ENCODE data around the gene TM4SF18.
"Not testable (repeated sequence)": the region's sequence is repeated elsewhere in the genome, so short reads cannot be mapped to it uniquely, and the experiment has no call there.

TM4SF18 gene

GRCh38 chr3:149333176-149333859, at the start of gene TM4SF18:
Gene TM4SF18, minus strand, starts transcription at chr3:149333636. Its CDS starts 254 bp downstream, at chr3:149333382.
- no peak for DNase-seq

DNA sequence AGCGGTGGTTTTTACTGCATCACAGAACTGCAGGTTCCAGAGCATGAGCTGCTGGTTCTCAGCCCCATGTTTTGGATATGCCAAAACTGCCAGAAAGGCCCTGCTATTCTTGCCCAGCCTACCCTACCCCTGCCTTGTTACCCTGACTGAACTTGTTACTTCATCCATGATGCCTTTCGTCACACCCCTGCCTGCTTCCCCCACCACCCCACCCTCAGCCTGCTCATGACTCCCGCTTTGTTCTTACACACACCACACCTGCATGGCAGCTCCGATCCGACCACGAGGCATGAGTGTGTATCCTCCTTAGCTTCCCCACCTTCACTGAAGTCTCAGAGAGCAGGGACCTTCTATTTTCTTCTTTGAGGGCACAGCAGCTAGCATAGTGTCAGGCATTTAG, 49.1 kb upstream of the TM4SF18 start:
- DNase-seq = no peak

DNA sequence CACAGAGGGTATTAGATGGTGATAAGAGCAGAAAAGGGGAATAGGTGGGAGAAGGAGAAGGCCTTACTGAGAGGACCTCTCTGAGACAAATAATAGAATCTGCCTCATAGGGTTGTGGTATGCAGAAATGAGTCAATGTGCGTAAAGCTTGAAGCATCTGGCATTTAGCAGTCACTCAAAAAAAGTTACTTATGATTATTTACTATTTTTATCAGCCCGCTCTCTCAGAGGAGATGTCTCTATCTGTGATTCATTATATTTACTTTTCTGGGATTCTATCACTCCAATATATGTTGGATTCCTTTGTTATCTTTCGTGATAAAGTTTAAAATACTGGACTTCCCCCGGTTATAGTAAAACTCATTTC, 48.6 kb upstream of the TM4SF18 start:
- no peak for DNase-seq

GRCh38 chr3:149381173-149382100, 48.0 kb upstream of the TM4SF18 start:
- no peak for DNase-seq

DNA sequence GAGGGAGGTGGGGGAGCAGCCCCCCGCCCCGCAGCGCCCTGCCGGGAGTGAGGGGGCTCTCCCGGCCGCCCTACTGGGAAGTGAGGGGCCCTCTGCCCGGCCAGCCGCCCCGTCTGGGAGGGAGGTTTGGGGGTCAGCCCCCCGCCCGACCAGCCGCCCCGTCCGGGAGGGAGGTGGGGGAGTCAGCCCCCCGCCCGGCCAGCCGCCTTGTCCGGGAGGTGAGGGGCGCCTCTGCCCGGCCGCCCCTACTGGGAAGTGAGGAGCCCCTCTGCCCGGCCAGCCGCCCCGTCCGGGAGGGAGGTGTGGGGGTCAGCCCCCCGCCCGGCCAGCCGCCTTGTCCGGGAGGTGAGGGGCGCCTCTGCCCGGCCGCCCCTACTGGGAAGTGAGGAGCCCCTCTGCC, 46.8 kb upstream of the TM4SF18 start:
- not testable (repeated sequence) for DNase-seq

DNA sequence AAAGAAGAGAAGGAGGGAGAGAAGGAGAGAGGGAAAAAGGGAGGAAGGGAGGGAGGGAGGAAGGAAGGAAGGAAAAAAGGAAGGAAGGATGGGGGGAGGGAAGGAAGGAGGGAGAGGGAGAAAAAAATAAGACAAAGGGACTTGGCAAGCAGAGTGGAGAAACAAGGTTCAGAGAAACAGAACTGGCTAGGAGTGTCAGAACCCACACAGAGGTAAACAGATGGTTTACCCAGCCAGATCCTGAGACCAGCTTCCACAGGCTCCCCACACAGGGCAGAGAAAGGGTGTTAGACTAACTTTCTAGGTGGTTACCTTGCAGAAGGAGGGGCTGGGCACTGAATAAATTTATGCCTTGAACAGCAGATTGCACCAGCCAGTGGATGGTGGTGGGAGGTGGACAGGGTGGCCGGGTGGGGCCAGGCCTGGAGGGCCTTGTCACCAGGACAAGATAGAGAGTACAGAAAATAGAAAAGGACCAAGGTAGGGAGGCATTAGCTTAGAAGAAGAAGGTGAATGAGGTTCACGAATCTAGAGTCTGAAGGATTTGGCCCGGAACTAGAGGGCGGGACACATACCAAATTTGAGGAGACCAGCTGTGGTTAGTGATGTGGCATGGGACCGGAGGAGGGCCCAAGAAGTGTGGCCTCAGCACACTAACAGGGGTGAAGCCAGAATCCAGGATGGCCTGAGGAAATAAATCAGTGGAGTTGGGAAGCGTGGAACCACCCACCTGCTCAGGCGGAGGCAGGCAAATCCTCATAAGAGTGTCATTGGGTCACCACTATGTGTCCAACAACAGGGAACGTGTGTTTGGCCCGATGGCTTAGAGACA, 45.3 kb upstream of the TM4SF18 start:
- DNase-seq = no peak

DNA sequence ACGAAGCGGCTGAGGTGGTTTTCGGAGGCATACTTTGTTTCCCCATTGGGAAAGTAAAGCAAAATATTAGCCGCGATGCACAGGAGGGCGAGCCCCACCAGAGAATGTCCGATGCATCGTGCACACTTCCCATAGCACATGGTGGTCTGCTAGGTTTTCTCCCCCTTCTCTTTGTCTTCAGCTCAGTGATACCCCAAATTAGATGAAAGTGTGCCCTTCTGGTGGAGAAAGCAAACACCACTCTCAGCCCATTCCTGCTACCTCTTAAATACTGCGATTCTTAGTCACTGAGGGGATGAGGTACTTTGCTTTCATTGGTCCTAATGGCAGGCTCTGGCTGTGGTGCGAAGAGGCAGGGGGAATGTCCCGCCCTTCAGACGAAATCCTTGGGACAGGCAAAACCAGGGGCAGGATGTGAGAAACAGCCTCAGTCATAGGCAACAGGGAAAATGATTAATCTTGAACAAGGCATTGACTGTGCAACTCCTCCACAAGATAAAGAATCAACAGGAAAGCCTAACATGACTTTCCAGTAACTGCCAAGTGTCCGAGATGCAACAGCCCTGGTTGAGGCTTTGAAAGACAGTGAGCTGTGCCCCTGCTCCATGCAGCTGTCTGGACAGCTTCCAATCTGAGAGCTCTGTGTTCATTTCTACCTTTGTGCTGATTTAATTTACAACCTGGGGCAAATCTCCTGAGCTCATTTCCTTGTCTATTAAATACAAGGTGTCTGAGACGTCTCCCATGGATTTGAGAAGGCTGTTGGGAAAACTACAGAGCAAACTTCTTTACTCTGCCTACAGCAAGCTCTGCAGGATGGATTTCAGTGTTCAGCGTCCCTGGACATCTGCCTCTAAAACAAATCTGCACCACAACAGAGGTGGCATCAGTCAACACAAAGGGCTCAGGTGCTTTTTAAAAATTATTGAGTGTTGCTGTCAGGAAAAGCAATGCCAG, 44.2 kb upstream of the TM4SF18 start, which contains the start of gene TM4SF1:
TM4SF1 (minus strand) TSS at position 242 of the 957 bp plus-strand sequence; CDS start at position 140, 102 bp downstream.
- DNase-seq = no peak

DNA sequence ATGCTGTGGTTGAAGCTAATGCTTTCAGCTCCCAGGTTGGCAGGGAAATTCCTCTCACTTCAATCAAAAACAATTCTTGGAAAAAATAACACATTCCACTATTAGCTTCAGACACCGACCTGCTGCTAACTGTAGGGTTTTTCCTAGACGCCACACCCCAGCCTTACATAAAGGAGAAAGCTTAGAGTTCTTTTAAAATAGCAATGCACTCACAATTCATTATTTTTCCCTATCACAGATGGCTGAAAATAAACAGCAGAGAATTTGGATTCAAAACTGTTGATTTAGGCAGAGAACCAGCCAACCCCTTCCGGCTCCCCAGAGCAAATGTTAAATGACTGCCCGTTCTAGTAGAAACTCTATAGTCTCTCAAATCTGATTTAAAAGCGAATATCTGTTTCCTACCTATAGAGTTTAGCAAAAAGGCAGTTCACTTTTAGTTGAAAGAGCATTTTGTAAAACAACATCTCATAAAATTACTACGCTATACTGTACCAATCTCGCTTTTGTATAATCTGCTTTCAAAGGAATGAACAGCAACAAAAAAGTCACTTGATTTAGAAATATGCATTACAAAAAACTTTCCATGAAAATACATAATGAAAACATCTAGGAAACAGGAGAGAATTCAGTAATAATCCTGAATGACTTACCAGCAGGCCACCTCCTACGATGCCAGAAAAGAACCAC, 43.4 kb upstream of the TM4SF18 start:
- no peak for DNase-seq

GRCh38 chr3:149375501-149376196, 42.2 kb upstream of the TM4SF18 start:
- no peak for DNase-seq

DNA sequence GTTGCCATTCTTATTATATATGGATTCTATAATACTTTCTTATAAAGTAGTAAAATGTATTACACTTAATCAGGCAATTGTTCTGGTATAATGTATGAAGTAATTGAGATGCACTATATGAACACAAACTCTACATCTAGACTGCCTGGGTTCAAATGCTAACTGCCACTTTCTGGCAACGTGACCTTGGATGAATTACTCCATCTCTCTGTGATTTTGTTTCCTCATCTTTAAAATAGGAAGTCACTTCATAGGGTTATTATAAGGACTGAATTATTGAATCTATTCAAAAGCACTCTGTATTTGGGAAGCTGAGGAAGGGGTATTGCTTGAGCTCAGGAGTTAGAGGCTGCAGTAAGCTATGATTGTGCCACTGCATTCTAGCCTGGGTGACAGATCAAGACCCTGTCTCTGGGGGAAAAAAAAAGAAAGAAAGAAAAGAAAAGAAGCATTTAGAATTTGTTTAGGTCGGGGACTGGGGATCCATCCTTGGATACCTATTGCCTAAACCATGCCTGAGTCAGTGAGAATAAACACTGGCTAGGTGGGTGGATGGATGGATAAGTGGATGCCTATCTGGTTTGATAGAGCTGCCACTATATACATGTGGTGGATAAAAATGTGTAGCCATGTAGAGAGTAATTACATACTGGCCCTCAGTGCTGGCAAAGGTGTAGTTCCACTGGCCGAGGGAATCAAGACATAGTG, 41.5 kb upstream of the TM4SF18 start:
- no peak for DNase-seq

DNA sequence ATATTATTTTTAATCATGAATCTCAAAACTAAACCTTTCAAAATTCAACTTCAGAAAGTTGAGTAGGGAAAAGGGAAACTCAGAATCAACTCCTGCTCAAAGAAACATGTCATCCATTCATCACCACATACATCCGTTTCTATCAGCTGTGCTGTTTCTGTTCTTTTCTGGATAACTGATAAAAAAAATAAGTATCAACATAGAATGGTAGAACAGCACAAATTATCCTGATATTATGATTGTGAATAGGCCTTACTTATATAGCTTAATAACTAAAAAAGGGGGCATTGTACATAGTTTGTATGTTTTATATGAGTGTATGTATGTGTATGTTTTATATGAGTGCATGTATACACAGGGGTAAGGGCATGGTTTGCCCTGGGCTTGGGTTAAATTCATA, 41.0 kb upstream of the TM4SF18 start:
- no peak for DNase-seq

- DNase-seq = no peak
Observed at GRCh38 chr3:149373235-149374125, 40.0 kb upstream of the TM4SF18 start.

DNA sequence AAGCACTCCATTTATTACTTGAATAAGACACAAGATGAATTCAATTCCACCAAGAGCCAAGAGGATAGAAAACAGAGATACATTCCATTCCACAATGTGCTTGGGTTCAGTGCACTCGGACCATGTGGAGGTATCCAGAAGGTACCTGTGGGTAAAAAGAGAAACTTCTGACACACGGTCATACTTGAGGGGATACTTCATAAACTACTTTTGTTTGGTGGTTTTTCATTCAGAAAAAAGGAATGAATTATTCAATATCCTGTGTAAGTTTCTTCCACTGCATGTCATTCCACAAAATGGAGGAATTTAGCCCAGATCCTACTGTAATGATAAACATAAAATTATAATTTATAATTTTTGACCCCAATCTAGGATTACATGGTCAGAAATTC, 38.3 kb upstream of the TM4SF18 start:
- DNase-seq = no peak

- DNase-seq = no peak
Observed at GRCh38 chr3:149371001-149371722, 37.7 kb upstream of the TM4SF18 start.

DNA sequence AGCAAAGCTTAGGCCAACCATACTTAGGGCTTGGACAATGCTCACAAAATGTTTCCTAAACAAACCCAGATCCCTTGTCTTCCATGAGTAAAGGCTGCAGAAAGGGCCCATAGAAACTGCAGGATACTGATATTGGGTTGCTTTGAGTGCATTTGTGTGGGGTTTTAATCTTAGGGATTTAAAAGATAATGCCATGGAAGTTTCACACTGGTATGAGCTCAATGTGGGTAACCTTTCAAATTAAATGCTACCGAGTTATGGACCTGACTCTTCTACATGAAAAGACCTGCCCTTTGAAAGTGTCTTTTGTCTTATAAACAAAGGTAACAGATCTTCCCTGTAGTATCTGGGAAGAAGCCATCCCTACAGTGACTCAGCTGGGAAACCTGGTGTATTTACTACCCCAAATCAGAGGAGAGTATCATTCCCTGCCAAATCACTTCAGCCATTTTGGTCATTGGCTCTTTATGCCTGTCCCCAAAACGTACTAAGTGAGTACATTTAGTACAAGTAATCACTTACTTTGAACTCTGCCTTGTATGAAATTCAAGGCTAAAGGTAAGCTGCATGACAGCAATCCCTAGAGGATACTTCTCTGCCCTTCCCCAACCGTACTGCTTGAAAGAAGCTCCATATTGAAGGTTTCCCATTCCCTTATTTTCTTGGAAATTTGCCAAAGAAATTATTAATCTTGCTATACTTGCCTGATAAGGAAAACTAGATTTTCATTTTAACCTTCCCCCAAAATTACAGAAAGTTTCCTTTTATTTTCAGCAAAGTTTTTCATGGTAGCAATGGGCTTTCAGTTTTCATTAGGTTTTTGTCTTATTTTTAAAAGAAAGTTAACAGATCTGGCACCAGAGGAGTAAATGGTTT, 36.8 kb upstream of the TM4SF18 start:
- DNase-seq = peak; percentile 18

GRCh38 chr3:149368674-149369497, 35.5 kb upstream of the TM4SF18 start:
- DNase-seq = peak; percentile 67
